Medulla oblongata (tissue), 1 donor: ENCODE measurements around the gene GALNT4.

Source experiments
- DNase-seq: peaks from one replicate; pipeline ENCODE4 v3.0.0-alpha.2; 2015; ENCODE audit errors: extremely low spot score

GALNT4 gene

GRCh38 chr12:89493670-89494302 is 30.8 kb downstream of the GALNT4 start:
- peak; percentile 51 for DNase-seq

- DNase-seq: no peak
Observed at GRCh38 chr12:89492883-89493282, 31.7 kb downstream of the GALNT4 start.

GRCh38 chr12:89490922-89491321 is 33.7 kb downstream of the GALNT4 start:
- DNase-seq: no peak

GRCh38 chr12:89486264-89486663 is 38.3 kb downstream of the GALNT4 start:
- DNase-seq: no peak

- no peak for DNase-seq
Observed at GRCh38 chr12:89484470-89484869, 40.1 kb downstream of the GALNT4 start.

- peak; percentile 74 for DNase-seq
Observed at GRCh38 chr12:89481213-89481914, 43.2 kb downstream of the GALNT4 start.

GRCh38 chr12:89479982-89480381 is 44.6 kb downstream of the GALNT4 start:
- DNase-seq: no peak

GRCh38 chr12:89477633-89478279 is 46.8 kb downstream of the GALNT4 start:
- DNase-seq: no peak

GRCh38 chr12:89476904-89477595 is 47.5 kb downstream of the GALNT4 start:
- no peak for DNase-seq

GRCh38 chr12:89476232-89476631 is 48.4 kb downstream of the GALNT4 start:
- no peak for DNase-seq

- DNase-seq: no peak
Observed at GRCh38 chr12:89475203-89475990, 49.2 kb downstream of the GALNT4 start.

GRCh38 chr12:89474615-89475014 is 50.0 kb downstream of the GALNT4 start:
- DNase-seq: no peak
